ENCODE measurements around the gene ACAP2. TPM values are rescaled to one million over a fixed set of nuclear protein-coding genes. Genes with fewer than 3 reads are reported as not detected.

ACAP2 gene
- total RNA-seq, 6 experiments from 2014 or later, result 37.7 to 47.1 (median 45.2) TPM

- H3K27ac Mint-ChIP-seq, result no peak overlapping the region
- H3K36me3 Mint-ChIP-seq (ENCODE audit: low read depth), result no peaks in the 10 kb centered on the region
- no peaks in the 10 kb centered on the region for H3K27me3 Mint-ChIP-seq (ENCODE audit: insufficient read depth)
- H3K4me3 Mint-ChIP-seq, result no peak overlapping the region
- DNase-seq, result no peak
- H3K4me1 Mint-ChIP-seq (ENCODE audit: low read depth), result peaks cover 20% of the 10 kb centered on the region
- no peak for TF ChIP-seq CTCF (IDR thresholded peaks at IDR 0.05)
- H3K9me3 Mint-ChIP-seq, result no peaks in the 10 kb centered on the region
Measured at GRCh38 chr3:195397524-195397923, 45.3 kb downstream of the ACAP2 start.

- Mint-ChIP-seq H3K9me3 (no peaks in the 10 kb centered on the region), H3K36me3 (ENCODE audit: low read depth) (no peaks in the 10 kb centered on the region), H3K4me1 (ENCODE audit: low read depth) (peaks cover 14% of the 10 kb centered on the region), H3K27me3 (ENCODE audit: insufficient read depth) (no peaks in the 10 kb centered on the region), H3K27ac (no peak overlapping the region), H3K4me3 (no peak overlapping the region)
- no peak for DNase-seq
- no peak for TF ChIP-seq CTCF (IDR thresholded peaks at IDR 0.05)
Measured at GRCh38 chr3:195395208-195395816, 47.5 kb downstream of the ACAP2 start.

GRCh38 chr3:195394700-195395099 is 48.1 kb downstream of the ACAP2 start:
- H3K36me3 Mint-ChIP-seq (ENCODE audit: low read depth), result no peaks in the 10 kb centered on the region
- H3K27ac Mint-ChIP-seq, result no peak overlapping the region
- H3K9me3 Mint-ChIP-seq, result no peaks in the 10 kb centered on the region
- no peak for TF ChIP-seq CTCF (IDR thresholded peaks at IDR 0.05)
- no peak overlapping the region for H3K4me3 Mint-ChIP-seq
- peaks cover 13% of the 10 kb centered on the region for H3K4me1 Mint-ChIP-seq (ENCODE audit: low read depth)
- DNase-seq, result no peak
- H3K27me3 Mint-ChIP-seq (ENCODE audit: insufficient read depth), result no peaks in the 10 kb centered on the region

- Mint-ChIP-seq H3K4me3 (no peak overlapping the region), H3K27me3 (ENCODE audit: insufficient read depth) (no peaks in the 10 kb centered on the region), H3K27ac (no peak overlapping the region), H3K36me3 (ENCODE audit: low read depth) (no peaks in the 10 kb centered on the region), H3K9me3 (no peaks in the 10 kb centered on the region), H3K4me1 (ENCODE audit: low read depth) (peaks cover 13% of the 10 kb centered on the region)
- DNase-seq, result no peak
- no peak for TF ChIP-seq CTCF (IDR thresholded peaks at IDR 0.05)
Measured at GRCh38 chr3:195394024-195394423, 48.8 kb downstream of the ACAP2 start.

- Mint-ChIP-seq H3K36me3 (ENCODE audit: low read depth) (peaks cover 12% of the 10 kb centered on the region; the same call in 1 of the 2 replicates), H3K27ac (no peak overlapping the region), H3K9me3 (no peaks in the 10 kb centered on the region), H3K27me3 (ENCODE audit: insufficient read depth) (peaks cover 2% of the 10 kb centered on the region; the same call in 1 of the 2 replicates), H3K4me1 (ENCODE audit: low read depth) (peaks cover 18% of the 10 kb centered on the region), H3K4me3 (no peak overlapping the region)
- no peak for TF ChIP-seq CTCF (IDR thresholded peaks at IDR 0.05)
- DNase-seq, result no peak
Measured at GRCh38 chr3:195388380-195388779, 54.4 kb downstream of the ACAP2 start.

Data from HFFc6 (cell line).